HG02610 (cell line): ENCODE data around the gene JUNB.
"Not testable (repeated sequence)": the region's sequence is repeated elsewhere in the genome, so short reads cannot be mapped to it uniquely, and the experiment has no call there.

Source experiments
- ATAC-seq: cut with Tn5 transposase; IDR thresholded peaks from one replicate; pipeline ENCODE4 v1.9.1; 2021; ENCODE audit warnings: mild to moderate bottlenecking, moderate library complexity; ENCODE audit not compliant: unreplicated experiment

JUNB gene

DNA sequence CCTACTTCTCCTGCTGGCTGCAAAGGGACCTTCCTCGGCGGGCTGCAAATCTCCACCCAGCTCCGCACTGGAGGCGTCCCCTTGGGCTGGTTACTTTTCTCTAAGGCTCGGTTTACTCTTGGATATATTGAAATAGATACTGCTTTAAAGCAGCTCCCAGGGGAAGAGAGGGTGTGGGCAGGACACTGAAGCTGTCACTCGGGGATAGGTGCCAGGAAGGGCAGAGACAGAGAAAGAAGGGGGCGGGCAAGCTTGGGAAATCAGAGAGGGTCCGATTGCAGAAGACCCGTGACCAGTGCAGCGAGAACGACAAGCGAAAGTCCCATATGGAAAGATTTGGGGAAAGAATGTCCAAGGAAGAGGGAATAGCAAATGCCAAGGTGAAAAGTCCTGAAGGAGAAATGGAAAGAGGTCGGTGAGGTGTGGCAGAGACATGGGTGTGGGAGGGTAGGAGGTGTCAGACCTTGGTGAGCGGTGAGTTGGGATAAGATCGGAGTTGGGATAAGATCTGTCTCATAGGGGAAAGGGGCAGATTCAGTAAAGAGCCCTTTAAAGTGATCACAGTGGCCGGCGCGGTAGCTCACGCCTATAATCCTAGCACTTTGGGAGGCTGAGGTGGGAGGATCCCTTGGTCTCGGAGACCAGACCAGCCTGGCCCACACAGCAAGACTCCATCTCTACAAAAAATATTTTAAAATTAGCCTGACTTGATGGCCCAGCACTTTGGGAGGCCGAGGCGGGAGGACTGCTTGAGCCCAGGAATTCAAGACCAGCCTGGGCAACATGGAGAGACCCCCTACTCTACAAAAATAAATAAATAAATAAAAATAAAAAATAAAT is 11.2 kb downstream of the JUNB start:
- ATAC-seq = no peak

- no peak for ATAC-seq
These were observed 12.8 kb downstream of the JUNB start for GRCh38 chr19:12804051-12804450.

- peak; percentile 75 for ATAC-seq
These were observed 15.2 kb downstream of the JUNB start, which contains the start of gene RNASEH2A for GRCh38 chr19:12806242-12807081. Gene RNASEH2A, plus strand, starts transcription at chr19:12806584. Its CDS starts 90 bp downstream, at chr19:12806674.

DNA sequence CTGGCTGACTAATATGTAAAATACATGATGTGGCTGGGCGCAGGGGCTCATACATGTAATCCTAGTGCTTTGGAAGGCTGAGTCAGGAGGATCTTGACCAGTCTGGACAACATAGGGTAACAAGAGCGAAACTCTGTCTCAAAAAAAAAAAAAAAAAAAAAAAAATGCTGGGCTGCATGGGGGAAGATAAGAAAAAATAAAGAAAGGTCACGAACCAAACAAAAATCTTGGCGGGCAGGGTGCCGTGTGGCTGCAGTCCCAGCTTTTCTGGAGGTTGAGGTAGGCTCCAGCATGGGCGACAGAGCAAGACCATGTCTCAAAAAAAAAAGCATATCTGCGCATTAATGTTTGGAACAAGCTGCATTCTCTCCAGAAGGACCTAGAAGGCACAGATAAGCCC is 23.8 kb downstream of the JUNB start:
- no peak for ATAC-seq

DNA sequence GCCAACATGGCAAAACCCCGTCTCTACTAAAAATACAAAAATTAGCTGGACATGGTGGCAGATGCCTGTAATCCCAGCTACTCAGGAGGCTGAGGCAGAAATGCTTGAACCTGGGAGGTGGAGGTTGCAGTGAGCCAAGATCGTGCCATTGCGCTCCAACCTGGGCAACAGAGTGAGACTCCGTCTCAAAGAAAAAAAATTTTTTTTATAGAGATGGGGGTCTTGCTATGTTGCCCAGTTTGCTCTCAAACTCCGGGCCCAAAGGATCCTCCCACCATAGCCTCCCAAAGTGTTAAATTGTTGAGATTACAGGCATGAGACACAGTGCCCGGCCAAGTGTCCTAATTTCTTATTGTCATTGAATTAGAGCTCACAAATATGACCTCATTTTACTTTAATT is 25.9 kb downstream of the JUNB start:
- not testable (repeated sequence) for ATAC-seq

DNA sequence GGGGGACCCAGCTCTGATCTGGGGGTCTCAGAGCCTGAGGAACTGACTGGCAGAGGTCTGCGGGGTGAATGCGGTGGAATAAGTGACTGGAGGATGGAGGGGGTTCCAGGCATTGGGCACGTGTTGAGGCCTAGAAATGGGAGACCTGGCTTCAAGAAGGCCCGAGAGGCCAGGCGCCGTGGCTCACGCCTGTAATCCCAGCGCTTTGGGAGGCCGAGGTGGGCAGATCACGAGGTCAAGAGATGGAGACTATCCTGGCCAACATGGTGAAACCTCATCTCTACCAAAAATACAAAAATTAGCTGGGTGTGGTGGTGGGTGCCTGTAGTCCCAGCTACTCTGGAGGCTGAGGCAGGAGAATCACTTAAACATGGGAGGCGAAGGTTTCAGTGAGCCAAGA is 26.5 kb downstream of the JUNB start:
- not testable (repeated sequence) for ATAC-seq

DNA sequence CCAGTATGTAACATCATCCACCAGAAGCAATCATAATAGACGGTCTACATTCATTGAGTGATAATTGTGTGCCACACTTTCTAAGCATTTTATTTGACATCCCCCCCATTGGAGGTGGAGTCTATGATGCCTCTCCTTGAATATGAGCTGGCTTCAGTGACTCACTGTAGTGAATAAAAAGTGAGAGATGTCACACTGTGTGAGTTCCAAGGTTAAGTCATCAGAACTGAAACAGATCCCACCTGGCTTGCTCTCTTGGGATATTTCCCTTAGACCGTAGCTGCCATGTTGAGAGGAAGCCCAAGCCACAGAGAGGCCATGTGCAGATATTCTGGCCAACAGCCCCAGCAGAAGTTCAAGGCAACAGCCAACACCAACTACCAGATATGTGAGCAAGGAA is 30.5 kb downstream of the JUNB start:
- ATAC-seq = no peak

GRCh38 chr19:12825254-12826131 is 34.2 kb downstream of the JUNB start:
- ATAC-seq = no peak

DNA sequence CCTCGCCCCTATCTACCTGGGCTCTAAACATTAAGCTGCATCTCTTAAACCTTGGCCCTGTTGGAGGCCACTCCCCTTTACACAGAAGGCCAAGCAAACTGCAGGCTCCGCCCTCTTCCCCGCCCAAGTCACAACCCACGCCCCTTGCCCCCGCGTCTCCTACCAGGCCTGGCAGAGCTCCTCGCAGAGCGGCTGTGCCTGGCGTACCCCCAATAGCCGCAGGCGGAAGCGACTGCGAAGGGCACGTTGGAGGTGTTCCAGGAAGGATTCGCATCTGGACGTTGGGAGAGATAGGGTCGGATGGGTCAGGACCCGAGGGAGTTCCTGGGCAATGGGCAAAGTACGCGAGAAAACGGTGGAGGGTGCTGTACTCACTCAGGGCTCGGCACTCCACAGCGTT is 37.2 kb downstream of the JUNB start:
- ATAC-seq = no peak

DNA sequence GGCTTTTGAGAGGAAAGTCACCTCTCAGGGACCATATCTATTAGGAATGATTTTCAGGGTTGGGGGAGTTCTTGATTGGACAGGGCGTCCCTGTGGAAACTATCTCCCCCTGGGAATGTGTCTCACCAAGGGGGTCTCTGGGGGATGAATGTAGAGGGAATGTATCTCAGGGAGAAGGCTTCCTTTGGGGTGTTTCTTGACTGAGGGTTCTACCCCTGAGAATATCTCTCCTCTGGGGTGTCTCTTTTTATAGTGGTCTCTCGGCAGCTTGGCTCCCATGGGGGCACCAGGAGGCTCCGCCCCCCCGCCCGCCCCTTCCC is 42.1 kb downstream of the JUNB start:
- ATAC-seq = no peak

- ATAC-seq = no peak
These were observed 42.7 kb downstream of the JUNB start for GRCh38 chr19:12833738-12834565.

GRCh38 chr19:12834566-12834943 is 43.3 kb downstream of the JUNB start, which contains the start of gene RTBDN:
Gene RTBDN, minus strand, starts transcription at chr19:12834579. Its CDS starts 4,600 bp downstream, at chr19:12829979.
- no peak for ATAC-seq

- ATAC-seq = no peak
These were observed 43.9 kb downstream of the JUNB start for GRCh38 chr19:12834976-12835757.

GRCh38 chr19:12836529-12836863 is 45.2 kb downstream of the JUNB start:
- no peak for ATAC-seq

GRCh38 chr19:12837225-12837624 is 45.9 kb downstream of the JUNB start:
- no peak for ATAC-seq

DNA sequence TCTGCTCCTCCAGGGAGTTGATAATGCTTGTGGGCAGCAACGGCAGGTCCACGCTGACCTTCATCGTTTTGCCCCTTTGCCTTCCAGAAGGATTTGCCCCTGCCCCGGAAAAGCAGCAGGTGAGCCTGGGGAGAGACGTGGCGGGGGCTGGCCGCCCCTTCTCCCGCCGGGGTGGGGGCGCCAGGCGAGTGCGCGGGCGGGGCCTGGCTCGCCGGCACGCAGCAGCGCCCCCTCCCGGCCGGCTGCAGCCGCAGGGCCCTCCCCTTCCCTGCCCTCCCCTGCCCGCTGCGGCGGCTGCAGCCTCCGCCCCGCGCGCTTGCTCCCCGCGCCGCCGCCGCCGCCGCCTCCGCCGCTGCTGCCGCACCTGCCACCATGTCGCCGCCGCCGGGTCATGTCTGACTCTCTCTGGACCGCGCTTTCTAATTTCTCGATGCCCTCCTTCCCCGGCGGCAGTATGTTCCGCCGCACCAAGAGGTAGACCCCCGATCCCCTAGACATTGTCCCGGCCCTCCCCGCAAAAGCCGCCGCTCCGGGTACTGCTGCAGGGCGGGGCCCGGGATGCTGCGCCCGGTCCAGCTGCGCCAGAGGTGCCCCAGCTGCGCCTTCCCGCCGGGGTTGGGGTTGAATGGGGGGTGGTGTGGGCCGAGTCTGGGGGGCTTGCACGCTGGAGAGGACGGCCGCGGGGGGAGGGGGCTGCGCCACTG is 47.0 kb downstream of the JUNB start, which contains the start of gene MAST1:
TSS of gene MAST1 (plus strand) at position 334 of the 704 bp plus-strand sequence. CDS start at position 392, 58 bp downstream.
- ATAC-seq = no peak

DNA sequence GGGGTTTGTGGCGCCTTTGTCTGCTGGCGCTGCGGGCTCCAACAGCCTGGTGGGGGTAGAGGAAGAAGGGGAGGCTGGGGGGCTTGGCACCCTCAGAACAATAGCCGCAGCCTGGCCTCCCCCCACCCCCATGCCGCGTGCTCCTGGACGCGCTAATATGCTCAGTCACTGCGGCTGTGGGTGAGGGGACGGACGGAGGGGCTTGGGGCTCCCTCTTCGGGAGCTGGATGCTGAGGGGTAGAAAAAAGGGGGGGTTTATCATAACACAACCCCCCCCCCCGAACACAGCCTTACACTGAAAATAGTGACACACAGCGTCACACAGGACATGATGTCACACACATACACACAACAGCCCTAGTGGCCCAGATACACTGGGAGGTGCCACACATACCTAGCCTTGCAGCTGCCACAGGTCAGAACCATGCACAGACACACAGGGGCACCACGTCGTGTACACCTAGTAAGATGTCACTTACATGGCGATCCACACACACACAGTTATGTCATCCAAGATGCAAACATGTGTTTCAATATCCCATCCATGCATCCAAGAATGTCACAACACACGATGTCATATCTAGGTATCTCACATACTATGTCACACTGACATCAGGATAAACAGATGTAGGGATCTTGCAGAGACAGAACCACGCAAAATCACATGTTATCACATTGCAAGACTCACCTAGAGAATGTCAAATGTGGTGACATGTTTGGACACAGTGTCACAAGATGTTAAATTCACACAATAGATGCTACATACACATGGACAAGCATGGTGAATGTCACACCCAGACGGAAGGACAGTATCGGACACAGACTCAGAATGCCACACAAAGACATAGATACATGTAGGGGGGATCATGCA is 47.8 kb downstream of the JUNB start:
- ATAC-seq = no peak
